ENCODE data around the gene STARD7.
"Not testable (repeated sequence)": the region's sequence is repeated elsewhere in the genome, so short reads cannot be mapped to it uniquely, and the experiment has no call there.

STARD7 gene

GRCh38 chr2:96163768-96164429, 44.7 kb downstream of the STARD7 start:
- Histone ChIP-seq H3K4me1 (ENCODE audit: control insufficient read depth, insufficient read depth, low read length, poor library complexity, severe bottlenecking) (no peaks in the 10 kb centered on the region), H3K9me3 (ENCODE audit: control insufficient read depth, low read length) (no peaks in the 10 kb centered on the region), H3K4me3 (ENCODE audit: extremely low read depth, insufficient read depth, low read length, poor library complexity, severe bottlenecking) (no peak overlapping the region), H3K36me3 (ENCODE audit: control insufficient read depth, insufficient read depth, low read length) (no peaks in the 10 kb centered on the region), H3K27ac (ENCODE audit: low read depth, low read length, severe bottlenecking) (no peak overlapping the region)
- 82 to 85% methylated on average over 5 of the region's 13 CpGs for WGBS, 2 experiments (ENCODE audit: insufficient coverage in 2 of 2)

DNA sequence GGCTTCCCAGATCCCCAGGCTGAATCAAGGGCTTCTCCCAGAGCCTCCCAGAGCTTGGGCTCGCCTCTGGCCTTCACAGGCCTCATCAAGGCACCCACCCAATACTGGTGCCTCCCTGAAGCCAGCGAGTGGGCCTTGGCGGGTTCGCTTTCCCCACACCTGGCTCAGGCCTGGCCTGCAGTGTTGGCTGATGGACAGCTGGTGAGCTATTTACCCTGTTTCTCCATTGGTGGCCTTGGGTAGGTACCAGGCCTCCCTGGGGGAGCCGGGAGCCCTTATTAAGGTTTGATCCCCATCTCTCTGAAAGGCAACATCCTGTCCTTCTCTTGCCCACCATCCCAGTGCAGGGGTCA, 45.2 kb downstream of the STARD7 start:
- Histone ChIP-seq H3K4me3 (ENCODE audit: extremely low read depth, insufficient read depth, low read length, poor library complexity, severe bottlenecking) (no peak overlapping the region), H3K9me3 (ENCODE audit: control insufficient read depth, low read length) (no peaks in the 10 kb centered on the region), H3K36me3 (ENCODE audit: control insufficient read depth, insufficient read depth, low read length) (no peaks in the 10 kb centered on the region), H3K4me1 (ENCODE audit: control insufficient read depth, insufficient read depth, low read length, poor library complexity, severe bottlenecking) (no peaks in the 10 kb centered on the region), H3K27ac (ENCODE audit: low read depth, low read length, severe bottlenecking) (no peak overlapping the region)
- 92 to 98% methylated on average over 5 of the region's 5 CpGs for WGBS, 2 experiments (ENCODE audit: insufficient coverage in 2 of 2)

GRCh38 chr2:96161898-96162297, 46.7 kb downstream of the STARD7 start:
- no peaks in the 10 kb centered on the region for H3K4me1 ChIP-seq (ENCODE audit: control insufficient read depth, insufficient read depth, low read length, poor library complexity, severe bottlenecking)
- H3K9me3 ChIP-seq (ENCODE audit: control insufficient read depth, low read length): no peaks in the 10 kb centered on the region
- no peak overlapping the region for H3K4me3 ChIP-seq (ENCODE audit: extremely low read depth, insufficient read depth, low read length, poor library complexity, severe bottlenecking)
- no peak overlapping the region for H3K27ac ChIP-seq (ENCODE audit: low read depth, low read length, severe bottlenecking)
- H3K36me3 ChIP-seq (ENCODE audit: control insufficient read depth, insufficient read depth, low read length): no peaks in the 10 kb centered on the region
- WGBS, 2 experiments (ENCODE audit: insufficient coverage in 2 of 2): 86 to 100% methylated on average over 1 to 2 of the region's 5 CpGs

GRCh38 chr2:96160366-96160765, 48.3 kb downstream of the STARD7 start:
- not testable (repeated sequence) for H3K36me3 ChIP-seq (ENCODE audit: control insufficient read depth, insufficient read depth, low read length); H3K27ac ChIP-seq (ENCODE audit: low read depth, low read length, severe bottlenecking); H3K4me1 ChIP-seq (ENCODE audit: control insufficient read depth, insufficient read depth, low read length, poor library complexity, severe bottlenecking); H3K9me3 ChIP-seq (ENCODE audit: control insufficient read depth, low read length); H3K4me3 ChIP-seq (ENCODE audit: extremely low read depth, insufficient read depth, low read length, poor library complexity, severe bottlenecking)
- WGBS, 2 experiments (ENCODE audit: insufficient coverage in 2 of 2): no CpG with 5 or more reads among the region's 5 CpGs

DNA sequence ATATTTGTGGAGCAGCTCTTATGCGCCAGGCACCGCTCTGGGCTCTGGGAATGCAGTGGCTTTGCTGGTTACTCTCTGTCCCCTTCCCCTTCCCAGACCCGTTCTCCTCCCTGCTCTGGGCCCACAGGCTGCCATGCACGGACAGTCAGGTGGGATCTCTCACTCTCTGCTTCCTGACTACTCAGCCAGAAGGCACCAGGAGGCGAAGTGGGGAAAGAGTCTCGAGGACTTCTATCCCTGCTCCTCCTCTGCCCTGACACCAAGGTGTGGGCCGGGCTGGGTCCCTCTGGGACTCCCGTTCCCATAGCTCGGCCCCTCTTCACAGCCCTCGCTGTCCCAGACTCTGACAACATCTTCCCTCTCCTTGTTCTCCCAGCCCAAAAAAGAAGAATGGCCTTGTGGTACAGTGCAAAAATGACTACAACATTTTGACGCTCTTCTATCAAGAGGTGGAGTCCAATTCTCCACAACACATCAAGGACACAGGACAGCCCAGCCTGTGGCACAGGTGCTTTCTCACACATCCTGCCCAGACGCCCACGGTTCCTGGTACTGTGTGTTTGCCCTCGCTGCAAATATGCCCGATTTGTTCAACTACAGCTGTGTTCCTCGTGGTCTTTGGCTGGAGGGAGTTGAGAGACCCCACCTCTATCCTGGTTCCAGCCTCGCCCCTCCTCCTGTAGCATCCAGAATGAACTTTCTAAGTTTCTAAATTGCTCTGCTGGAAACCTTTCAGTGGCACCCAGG, 49.4 kb downstream of the STARD7 start:
- WGBS, 2 experiments (ENCODE audit: insufficient coverage in 2 of 2): 86 to 91% methylated on average over 13 to 15 of the region's 17 CpGs
- Histone ChIP-seq H3K4me3 (ENCODE audit: extremely low read depth, insufficient read depth, low read length, poor library complexity, severe bottlenecking) (no peak overlapping the region), H3K27ac (ENCODE audit: low read depth, low read length, severe bottlenecking) (no peak overlapping the region), H3K4me1 (ENCODE audit: control insufficient read depth, insufficient read depth, low read length, poor library complexity, severe bottlenecking) (no peaks in the 10 kb centered on the region), H3K36me3 (ENCODE audit: control insufficient read depth, insufficient read depth, low read length) (no peaks in the 10 kb centered on the region), H3K9me3 (ENCODE audit: control insufficient read depth, low read length) (no peaks in the 10 kb centered on the region)

DNA sequence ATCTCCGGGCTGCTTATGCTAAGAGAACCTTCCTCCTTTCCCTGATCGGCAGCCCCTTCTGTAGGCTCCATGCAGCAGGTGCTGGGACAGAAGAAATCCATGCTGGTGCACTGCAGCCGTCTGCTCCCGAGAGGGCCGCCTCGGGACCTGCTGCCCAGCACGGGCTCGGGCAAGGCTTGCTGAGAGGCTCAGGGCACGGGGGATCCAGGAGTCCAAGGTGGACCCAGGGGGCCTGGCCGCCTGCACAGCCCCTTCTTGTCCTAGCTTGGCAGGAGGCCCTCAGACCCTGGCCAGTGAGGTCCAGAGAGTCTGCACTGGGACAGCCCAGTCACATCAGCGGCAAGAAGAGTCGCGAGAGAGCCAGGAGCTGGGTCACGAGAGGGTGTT, 50.1 kb downstream of the STARD7 start:
- Histone ChIP-seq H3K9me3 (ENCODE audit: control insufficient read depth, low read length) (no peaks in the 10 kb centered on the region), H3K36me3 (ENCODE audit: control insufficient read depth, insufficient read depth, low read length) (no peaks in the 10 kb centered on the region), H3K4me3 (ENCODE audit: extremely low read depth, insufficient read depth, low read length, poor library complexity, severe bottlenecking) (no peak overlapping the region), H3K27ac (ENCODE audit: low read depth, low read length, severe bottlenecking) (no peak overlapping the region), H3K4me1 (ENCODE audit: control insufficient read depth, insufficient read depth, low read length, poor library complexity, severe bottlenecking) (no peaks in the 10 kb centered on the region)
- WGBS, 2 experiments (ENCODE audit: insufficient coverage in 2 of 2): 87 to 91% methylated on average over 12 to 14 of the region's 14 CpGs

DNA sequence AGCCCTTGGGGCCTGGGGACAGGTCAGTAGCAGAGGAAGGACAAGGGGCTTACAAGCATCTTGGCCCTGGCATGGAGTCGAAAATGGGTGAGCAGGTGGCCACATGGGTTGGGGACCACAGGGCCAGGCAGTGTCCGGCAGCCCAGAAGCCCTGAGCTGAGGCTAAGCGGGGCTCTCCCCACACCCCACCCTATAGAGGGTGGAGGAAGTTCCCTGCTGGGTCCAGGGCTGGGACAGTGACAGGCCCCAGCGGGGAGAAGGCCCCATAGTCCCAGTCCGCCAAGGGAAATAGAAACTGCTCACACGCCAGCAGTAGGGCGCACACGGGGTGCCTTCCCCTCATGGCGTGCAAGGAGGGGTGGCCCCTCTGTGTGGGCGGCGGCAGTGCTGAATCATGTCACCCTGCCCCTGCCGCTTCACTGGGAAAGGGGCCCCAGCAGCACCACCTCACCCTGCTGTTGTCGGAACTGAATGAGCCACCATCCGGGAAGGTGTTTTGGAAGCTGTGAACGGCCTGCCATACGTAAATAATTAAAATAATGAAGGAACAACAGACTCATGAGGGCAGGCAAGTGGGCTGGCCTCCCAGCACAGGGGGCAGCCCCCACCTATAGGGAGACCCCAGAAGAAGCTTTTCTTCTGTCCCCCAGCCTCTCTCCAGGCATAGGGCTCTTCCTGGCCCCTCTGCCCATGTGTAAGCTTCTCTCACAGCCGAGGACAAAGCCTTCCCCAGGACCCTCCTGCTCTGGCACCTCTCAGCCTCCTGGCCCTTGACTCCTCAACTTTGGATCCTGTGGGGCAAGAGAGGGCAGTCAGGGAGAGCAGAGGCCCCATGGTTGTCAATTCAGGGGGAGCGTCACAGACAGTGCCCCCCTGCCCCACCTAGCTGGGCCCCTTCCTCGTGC, 50.7 kb downstream of the STARD7 start:
- WGBS, 2 experiments (ENCODE audit: insufficient coverage in 2 of 2): 79 to 88% methylated on average over 9 to 14 of the region's 19 CpGs
- no peaks in the 10 kb centered on the region for H3K9me3 ChIP-seq (ENCODE audit: control insufficient read depth, low read length)
- H3K4me3 ChIP-seq (ENCODE audit: extremely low read depth, insufficient read depth, low read length, poor library complexity, severe bottlenecking): no peak overlapping the region
- H3K4me1 ChIP-seq (ENCODE audit: control insufficient read depth, insufficient read depth, low read length, poor library complexity, severe bottlenecking): no peaks in the 10 kb centered on the region
- H3K36me3 ChIP-seq (ENCODE audit: control insufficient read depth, insufficient read depth, low read length): no peaks in the 10 kb centered on the region
- no peak overlapping the region for H3K27ac ChIP-seq (ENCODE audit: low read depth, low read length, severe bottlenecking)

DNA sequence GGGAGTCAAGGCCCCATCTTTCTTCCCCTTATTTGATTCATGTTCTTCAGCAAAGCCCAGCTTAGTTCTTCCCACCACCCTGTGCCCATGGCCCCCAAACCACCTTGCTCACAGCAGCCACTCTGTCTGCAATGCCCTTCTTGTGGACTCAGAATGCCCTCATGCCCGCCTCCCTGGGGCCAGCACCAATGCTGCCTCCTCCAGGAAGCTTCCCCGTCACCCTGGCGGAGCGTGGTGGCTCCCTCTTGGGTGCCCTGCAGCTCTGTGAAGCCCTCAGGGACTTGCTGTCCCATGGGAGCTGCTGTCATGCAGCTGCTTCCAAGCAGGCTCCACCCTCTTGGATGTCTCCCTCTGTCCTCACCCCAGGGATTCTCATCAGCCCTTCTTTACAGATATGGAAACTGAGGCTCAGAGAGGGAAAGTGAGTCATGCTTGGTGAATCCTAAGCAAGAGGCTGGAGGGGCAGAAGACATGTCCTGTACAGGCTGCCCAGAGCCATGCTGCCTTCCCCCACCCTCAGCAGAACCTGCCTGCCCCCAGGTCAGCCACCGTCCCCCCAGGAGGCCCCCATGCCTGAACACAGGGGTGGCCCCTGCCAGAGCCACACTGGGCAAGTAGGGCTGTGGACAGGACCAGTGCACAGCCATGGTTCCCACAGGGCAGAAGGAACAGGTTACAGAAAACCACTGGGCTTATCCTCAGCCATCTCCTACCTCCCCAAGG, 51.5 kb downstream of the STARD7 start:
- H3K36me3 ChIP-seq (ENCODE audit: control insufficient read depth, insufficient read depth, low read length): no peaks in the 10 kb centered on the region
- H3K27ac ChIP-seq (ENCODE audit: low read depth, low read length, severe bottlenecking): no peak overlapping the region
- no peaks in the 10 kb centered on the region for H3K9me3 ChIP-seq (ENCODE audit: control insufficient read depth, low read length)
- 97 to 98% methylated on average over 5 of the region's 5 CpGs for WGBS, 2 experiments (ENCODE audit: insufficient coverage in 2 of 2)
- no peaks in the 10 kb centered on the region for H3K4me1 ChIP-seq (ENCODE audit: control insufficient read depth, insufficient read depth, low read length, poor library complexity, severe bottlenecking)
- no peak overlapping the region for H3K4me3 ChIP-seq (ENCODE audit: extremely low read depth, insufficient read depth, low read length, poor library complexity, severe bottlenecking)

DNA sequence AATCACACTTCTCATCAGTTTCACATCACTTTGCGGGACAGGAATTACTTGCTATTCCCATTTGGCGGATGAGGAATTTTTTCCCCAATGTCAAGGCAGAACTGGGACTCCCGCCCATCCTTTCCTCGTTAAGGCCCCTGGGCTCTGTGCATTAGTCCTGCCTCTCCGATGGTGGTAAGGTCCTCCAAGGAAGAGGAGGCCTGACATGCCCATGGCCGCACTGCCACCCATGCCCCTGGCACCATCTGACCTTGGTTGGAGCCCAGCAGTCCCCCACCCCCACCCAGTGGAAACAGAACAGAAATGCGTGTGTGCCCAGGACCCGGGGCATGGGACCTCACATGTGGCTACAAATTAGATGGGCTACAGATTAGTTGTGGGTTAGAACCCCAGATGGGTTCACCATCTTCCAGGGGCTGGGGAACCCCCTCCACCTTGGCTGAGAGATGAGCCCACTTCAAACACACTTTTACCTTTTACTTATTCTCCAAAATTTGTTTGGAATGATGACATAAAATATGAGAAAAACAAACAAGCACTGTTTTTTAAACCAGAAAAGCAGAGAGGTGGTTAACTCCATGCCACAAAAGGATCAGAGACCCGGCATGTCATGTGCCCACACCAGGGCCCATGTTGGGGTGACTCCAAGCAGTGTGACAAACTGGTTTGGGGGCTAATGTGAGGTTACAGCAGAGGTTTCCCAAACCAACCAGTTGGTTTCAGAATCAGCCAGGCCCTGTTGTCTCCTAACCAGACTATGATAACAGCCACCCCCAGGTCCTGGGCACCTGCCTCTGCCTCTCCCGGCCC, 52.4 kb downstream of the STARD7 start:
- no peaks in the 10 kb centered on the region for H3K36me3 ChIP-seq (ENCODE audit: control insufficient read depth, insufficient read depth, low read length)
- H3K4me1 ChIP-seq (ENCODE audit: control insufficient read depth, insufficient read depth, low read length, poor library complexity, severe bottlenecking): no peaks in the 10 kb centered on the region
- no peak overlapping the region for H3K4me3 ChIP-seq (ENCODE audit: extremely low read depth, insufficient read depth, low read length, poor library complexity, severe bottlenecking)
- H3K9me3 ChIP-seq (ENCODE audit: control insufficient read depth, low read length): no peaks in the 10 kb centered on the region
- no peak overlapping the region for H3K27ac ChIP-seq (ENCODE audit: low read depth, low read length, severe bottlenecking)
- WGBS, 2 experiments (ENCODE audit: insufficient coverage in 2 of 2): 89 to 94% methylated on average over 6 to 9 of the region's 10 CpGs

Measured in mesodermal cell (in vitro differentiated cells).